Smooth muscle cell (in vitro differentiated cells): ENCODE data around the gene SLIT3. TPM values are rescaled to one million over a fixed set of nuclear protein-coding genes. Genes with fewer than 3 reads are reported as not detected.

Experiments used
- DNase-seq: peaks from one replicate; lab custom pipeline; 2025; ENCODE audit not compliant: unreplicated experiment; lab: John Stamatoyannopoulos, UW
- H2AFZ ChIP-seq: fragments of 200-600 bp; sonication (generic); 2 replicates; pipeline ENCODE4 v1.6.0; 2016; ENCODE audit warnings: antibody characterized with exemption, low read depth, mild to moderate bottlenecking
- H3F3A ChIP-seq: fragments of 200-600 bp; sonication (generic); 2 replicates; pipeline ENCODE4 v1.6.0; 2017; ENCODE audit warnings: antibody characterized with exemption, low read depth
- H3K27ac ChIP-seq: fragments of 200-600 bp; sonication (generic); 2 replicates; pipeline ENCODE4 v1.5.1; 2016; ENCODE audit warnings: low read depth, mild to moderate bottlenecking
- H3K27me3 ChIP-seq: fragments of 200-600 bp; sonication (generic); 2 replicates; pipeline ENCODE4 v1.6.1; 2016; ENCODE audit warnings: low read depth, mild to moderate bottlenecking
- H3K36me3 ChIP-seq: fragments of 200-600 bp; sonication (generic); 2 replicates; pipeline ENCODE4 v1.5.1; 2016; ENCODE audit warnings: low read depth
- H3K4me1 ChIP-seq: fragments of 200-600 bp; sonication (generic); 2 replicates; pipeline ENCODE4 v1.5.1; 2016; ENCODE audit warnings: low read depth
- H3K4me2 ChIP-seq: fragments of 200-600 bp; sonication (generic); 2 replicates; pipeline ENCODE4 v1.6.0; 2016; ENCODE audit warnings: mild to moderate bottlenecking
- H3K4me3 ChIP-seq: fragments of 200-600 bp; sonication (generic); 2 replicates; pipeline ENCODE4 v1.5.1; 2016; ENCODE audit warnings: mild to moderate bottlenecking
- H3K79me2 ChIP-seq: fragments of 200-600 bp; sonication (generic); 2 replicates; pipeline ENCODE4 v1.6.0; 2016; ENCODE audit warnings: low read depth, mild to moderate bottlenecking
- H3K9ac ChIP-seq: fragments of 200-600 bp; sonication (generic); 2 replicates; pipeline ENCODE4 v1.6.0; 2016; ENCODE audit warnings: low read depth
- H3K9me3 ChIP-seq: fragments of 200-600 bp; sonication (generic); replicated peaks from 2 replicates; pipeline ENCODE4 v1.5.1; 2016; ENCODE audit warnings: low read depth
- H4K20me1 ChIP-seq: fragments of 200-600 bp; sonication (generic); 2 replicates; pipeline ENCODE4 v1.6.0; 2016; ENCODE audit warnings: low read depth
- CTCF ChIP-seq: fragments of 200-600 bp; sonication (generic); IDR thresholded peaks from 2 replicates; pipeline ENCODE4 v1.5.1; 2017; ENCODE audit warnings: borderline replicate concordance, mild to moderate bottlenecking, antibody characterized with exemption; ENCODE audit not compliant: insufficient read depth, poor library complexity, severe bottlenecking
- WGBS: methylation state at CpG from one replicate; pipeline ENCODE4 v1.1.7; 2016; ENCODE audit warnings: low lambda C conversion rate; 5-methylcytosine and 5-hydroxymethylcytosine counted together
- polyA plus RNA-seq: library from polyadenylated mRNA; unstranded; fragments of >200 nt; fragmentation: Nextera tagmentation; extraction: Ambion mirVana; gene quantifications from 2 replicates; pipeline ENCODE4 v1.2.1, GENCODE V29; 2016
- total RNA-seq: library from RNA; depleted of rRNA; stranded (reverse); fragments of >200 nt; gene quantifications from 2 replicates; pipeline ENCODE4 v1.2.3, GENCODE V29; 2014

SLIT3 gene
- total and polyA plus RNA-seq, 2 experiments from 2014 or later = 25.4 to 29.5 TPM

DNA sequence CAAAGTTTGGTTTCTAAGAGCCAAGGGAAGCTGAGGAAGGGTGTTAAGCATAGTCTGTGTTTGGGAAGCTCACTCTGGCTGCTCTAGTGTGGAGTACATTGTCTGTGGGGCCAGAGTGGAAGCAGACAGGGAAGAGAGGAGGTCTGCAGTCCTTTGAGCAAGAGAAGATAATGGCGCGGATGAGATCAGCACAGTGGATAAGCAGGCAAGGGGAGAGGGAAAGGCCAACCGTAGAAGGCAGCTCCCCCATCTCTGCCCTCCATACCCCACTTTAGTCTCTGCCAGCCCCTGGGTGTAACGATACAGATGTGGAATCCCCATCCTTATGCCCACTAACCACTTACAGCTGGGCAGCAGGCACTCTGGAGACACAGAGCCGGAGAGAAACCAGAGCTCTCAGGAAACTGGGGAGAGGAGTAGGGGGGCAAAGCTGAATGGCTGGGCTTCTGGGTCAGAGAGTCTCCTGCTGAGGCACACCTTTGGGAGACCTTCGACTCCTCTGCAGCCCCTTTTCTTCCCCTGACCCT is 75.0 kb downstream of the SLIT3 start:
- Histone ChIP-seq H3K4me3 (no peak overlapping the region), H3K27ac (no peak overlapping the region), H3K79me2 (no peaks in the 10 kb centered on the region), H2AFZ (no peak overlapping the region), H4K20me1 (no peaks in the 10 kb centered on the region), H3K4me1 (no peaks in the 10 kb centered on the region), H3K9ac (no peak overlapping the region), H3K4me2 (no peak overlapping the region), H3K27me3 (no peaks in the 10 kb centered on the region), H3K36me3 (no peaks in the 10 kb centered on the region), H3F3A (no peaks in the 10 kb centered on the region), H3K9me3 (no peaks in the 10 kb centered on the region)
- WGBS = 78% methylated on average over 6 of the region's 6 CpGs
- no peak for DNase-seq
- TF ChIP-seq CTCF = no peak

DNA sequence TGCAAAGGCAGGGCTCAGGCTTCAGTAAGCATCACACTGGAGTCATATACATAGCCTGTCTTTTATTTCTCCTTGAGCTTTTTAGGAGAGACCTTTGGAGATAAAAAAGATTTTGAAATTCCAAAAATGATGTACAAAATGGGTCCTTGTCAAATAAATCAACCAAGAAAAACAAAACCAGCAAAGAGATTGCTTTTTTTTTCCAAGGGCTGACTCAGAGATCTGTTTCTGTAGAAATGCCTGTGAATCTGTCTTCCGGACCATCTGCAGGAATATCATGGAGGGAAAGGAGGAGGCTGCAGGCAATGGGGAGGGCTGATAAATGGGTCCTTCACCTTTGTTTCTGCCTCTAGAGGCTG is 77.4 kb downstream of the SLIT3 start:
- no peak overlapping the region for H3K27ac ChIP-seq
- no peaks in the 10 kb centered on the region for H3K27me3 ChIP-seq
- no peak overlapping the region for H3K4me3 ChIP-seq
- H3K9ac ChIP-seq = no peak overlapping the region
- no peak for DNase-seq
- WGBS = 10% methylated on average over 1 of the region's 1 CpG
- no peaks in the 10 kb centered on the region for H3K79me2 ChIP-seq
- H3K4me1 ChIP-seq = no peaks in the 10 kb centered on the region
- no peaks in the 10 kb centered on the region for H3K36me3 ChIP-seq
- peak overlapping the region; percentile 43 for H3K4me2 ChIP-seq
- peaks cover 17% of the 10 kb centered on the region for H4K20me1 ChIP-seq
- TF ChIP-seq CTCF = no peak
- peaks cover 4% of the 10 kb centered on the region for H3F3A ChIP-seq
- H3K9me3 ChIP-seq = no peaks in the 10 kb centered on the region
- no peak overlapping the region for H2AFZ ChIP-seq

- no peaks in the 10 kb centered on the region for H3K4me1 ChIP-seq
- no peaks in the 10 kb centered on the region for H3K9me3 ChIP-seq
- 58% methylated on average over 9 of the region's 9 CpGs for WGBS
- peaks cover 17% of the 10 kb centered on the region for H4K20me1 ChIP-seq
- H3K27me3 ChIP-seq = no peaks in the 10 kb centered on the region
- no peaks in the 10 kb centered on the region for H3K79me2 ChIP-seq
- no peak for TF ChIP-seq CTCF
- no peak for DNase-seq
- no peak overlapping the region for H3K4me2 ChIP-seq
- no peaks in the 10 kb centered on the region for H3K36me3 ChIP-seq
- no peak overlapping the region for H2AFZ ChIP-seq
- H3K4me3 ChIP-seq = no peak overlapping the region
- H3F3A ChIP-seq = peaks cover 4% of the 10 kb centered on the region
- no peak overlapping the region for H3K27ac ChIP-seq
- no peak overlapping the region for H3K9ac ChIP-seq
Observed at GRCh38 chr5:169222934-169223594, 77.9 kb downstream of the SLIT3 start.

DNA sequence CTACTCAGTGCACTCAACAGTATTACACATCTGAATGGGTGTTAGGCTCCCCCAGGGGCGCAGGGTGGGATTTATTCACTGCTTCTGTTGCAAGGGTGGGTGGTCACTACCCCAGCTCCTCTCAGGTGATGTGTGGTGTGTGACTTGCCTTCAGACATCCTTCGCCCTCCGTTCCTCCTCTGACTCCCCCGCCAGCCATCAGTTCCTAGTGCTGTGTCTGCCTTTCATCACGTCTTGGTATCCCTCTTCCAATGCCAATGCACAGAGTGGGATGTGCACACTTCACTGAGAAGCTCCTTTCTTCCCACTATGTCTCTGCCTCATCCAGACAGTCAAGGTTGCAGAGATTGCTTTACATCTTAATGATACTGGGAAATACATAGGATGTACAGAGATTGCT is 79.4 kb downstream of the SLIT3 start:
- 98% methylated on average over 5 of the region's 5 CpGs for WGBS
- peaks cover 4% of the 10 kb centered on the region for H3F3A ChIP-seq

More for the DNA sequence above, 79.4 kb downstream of the SLIT3 start:
- Histone ChIP-seq H3K79me2 (no peaks in the 10 kb centered on the region), H3K9ac (no peak overlapping the region), H3K27me3 (no peaks in the 10 kb centered on the region), H3K4me2 (no peak overlapping the region), H3K4me3 (no peak overlapping the region), H2AFZ (no peak overlapping the region), H4K20me1 (peaks cover 17% of the 10 kb centered on the region), H3K36me3 (no peaks in the 10 kb centered on the region), H3K27ac (no peak overlapping the region), H3K4me1 (no peaks in the 10 kb centered on the region), H3K9me3 (no peaks in the 10 kb centered on the region)
- DNase-seq = no peak
- TF ChIP-seq CTCF = no peak
